Transverse colon (tissue), 4 donors: ENCODE measurements around the gene PRKAR1A. TPM values are rescaled to one million over a fixed set of nuclear protein-coding genes. Genes with fewer than 3 reads are reported as not detected.

Experiments
- DNase-seq: peaks from one replicate; pipeline ENCODE4 v3.0.0-alpha.2; 2019
- H3K27ac ChIP-seq, 4 donors: fragments of 200-600 bp; sonication (generic); 2 replicates each; pipeline ENCODE4 v1.5.1; 2016 to 2018; ENCODE audit warnings: inconsistent platforms in 4 of 4
- H3K27me3 ChIP-seq: fragments of 200-600 bp; sonication (generic); 2 replicates; pipeline ENCODE4 v1.5.1; 2017; ENCODE audit warnings: inconsistent platforms
- H3K36me3 ChIP-seq, 4 donors: fragments of 200-600 bp; sonication (generic); 2 replicates each; pipeline ENCODE4 v1.5.1; 2017 to 2019; ENCODE audit warnings: inconsistent platforms in 4 of 4
- H3K4me1 ChIP-seq, 4 donors: fragments of 200-600 bp; sonication (generic); 2 replicates each; pipeline ENCODE4 v1.5.1; 2017 to 2020; ENCODE audit warnings: inconsistent platforms in 4 of 4
- H3K4me3 ChIP-seq, 4 donors: fragments of 200-600 bp; sonication (generic); 1 replicate in 1 of 4; 2 replicates in 3 of 4; pipeline versions ENCODE4 v1.5.1 to v1.6.1; 2017 to 2019; ENCODE audit warnings: inconsistent platforms in 4 of 4
- H3K9me3 ChIP-seq, 2 donors: fragments of 200-600 bp; sonication (generic); 2 replicates each; pipeline ENCODE4 v1.5.1; 2017 to 2019; ENCODE audit warnings: inconsistent platforms in 2 of 2
- CTCF ChIP-seq, 5 experiments: fragments of 200-600 bp in 3 of 5; fragments of 450-650 bp in 2 of 5; sonication (generic) in 3 of 5; IDR thresholded peaks; 1 replicate in 2 of 5; 2 replicates in 3 of 5; pipeline ENCODE4 v1.5.1; 2016 to 2017; ENCODE audit warnings: antibody characterized with exemption in 5 of 5, inconsistent platforms in 3 of 5, mild to moderate bottlenecking in 2 of 5, moderate library complexity in 1 of 5
- EP300 ChIP-seq: sonication (generic); formaldehyde crosslinking; IDR thresholded peaks from one replicate; pipeline ENCODE4 v1.6.1; 2017; ENCODE audit warnings: antibody characterized with exemption, low read depth
- POLR2A ChIP-seq: fragments of 450-650 bp; IDR thresholded peaks from one replicate; pipeline ENCODE4 v1.6.1; 2016; ENCODE audit warnings: antibody characterized with exemption, mild to moderate bottlenecking, moderate library complexity
- POLR2AphosphoS5 ChIP-seq, 3 donors: sonication (generic); formaldehyde crosslinking; IDR thresholded peaks; one replicate each; pipeline ENCODE4 v1.6.1; 2016; ENCODE audit warnings: antibody characterized with exemption in 3 of 3
- WGBS, 2 donors: methylation state at CpG; one replicate each; pipeline ENCODE4 v1.1.5; 2018; ENCODE audit warnings: low coverage in 1 of 2; 5-methylcytosine and 5-hydroxymethylcytosine counted together
- in situ Hi-C, 4 donors: fragments of 200-750 bp; cut with MboI; loops; one replicate each; pipeline versions ENCODE4 v1.15.0 to v1.15.1; 2017; ENCODE audit warnings: low sequenced_read_pairs in 3 of 4, low pct_ligation_motif_present in 1 of 4, low pct_unique_long_range_greater_than_20kb in 1 of 4
- intact Hi-C: fragments of 100-400 bp; cut with DNase I; formaldehyde crosslinking; loops from one replicate; pipeline ENCODE4 v1.15.1; 2023; ENCODE audit warnings: low total_unique reads
- total RNA-seq, 4 donors: library from RNA; depleted of rRNA; stranded (reverse); fragments of >200 nt; gene quantifications; one replicate each; pipeline ENCODE4 v1.1.0, GENCODE V29; 2016

PRKAR1A gene
- total RNA-seq, 4 donors from 2014 or later: 93.9 to 223 (median 160) TPM

- no peak overlapping the region for H3K27ac ChIP-seq
- peaks cover 0 to 92% (median 44%) of the 10 kb centered on the region in 4 donors for H3K36me3 ChIP-seq
Observed at GRCh38 chr17:68526548-68526947, 14.3 kb downstream of the PRKAR1A start.

GRCh38 chr17:68527314-68527713 is 15.1 kb downstream of the PRKAR1A start:
- intact Hi-C loops (no loop called here), in situ Hi-C loops (loop anchor here in 3 of 4 donors (25.0 kb wide), 1 partner anchor 710 kb away; the partner anchor contains the start of gene ABCA10 (in 3 of the 3))
- Histone ChIP-seq H3K9me3 (no peaks in the 10 kb centered on the region), H3K4me1 (no peaks in the 10 kb centered on the region), H3K36me3 (peaks cover 0 to 97% (median 48%) of the 10 kb centered on the region in 4 donors), H3K27ac (no peak overlapping the region), H3K27me3 (no peaks in the 10 kb centered on the region), H3K4me3 (no peak overlapping the region)
- TF ChIP-seq POLR2AphosphoS5 (IDR thresholded peaks at IDR 0.05) (no peak), EP300 (no peak), POLR2A (no peak), CTCF (IDR thresholded peaks at IDR 0.05) (no peak)
- WGBS, 2 donors: 60 to 69% methylated on average over 4 of the region's 4 CpGs
- DNase-seq: no peak

More at GRCh38 chr17:68526548-68526947, 14.3 kb downstream of the PRKAR1A start:
- no peak for DNase-seq
- intact Hi-C loops (no loop called here), in situ Hi-C loops (loop anchor here in 3 of 4 donors (25.0 kb wide), 1 partner anchor 711 kb away; the partner anchor contains the start of gene ABCA10 (in 3 of the 3))
- Histone ChIP-seq H3K4me1 (no peaks in the 10 kb centered on the region), H3K4me3 (no peak overlapping the region), H3K27me3 (no peaks in the 10 kb centered on the region), H3K9me3 (no peaks in the 10 kb centered on the region)
- TF ChIP-seq POLR2AphosphoS5 (IDR thresholded peaks at IDR 0.05): no peak
- TF ChIP-seq EP300: no peak
- TF ChIP-seq POLR2A: no peak
- no peak for TF ChIP-seq CTCF (IDR thresholded peaks at IDR 0.05)
- WGBS, 2 donors: 76 to 85% methylated on average over 3 of the region's 3 CpGs

GRCh38 chr17:68531252-68531651 is 19.0 kb downstream of the PRKAR1A start:
- H3K36me3 ChIP-seq: peaks cover 0 to 72% (median 34%) of the 10 kb centered on the region in 4 donors
- no peaks in the 10 kb centered on the region for H3K4me1 ChIP-seq
- H3K9me3 ChIP-seq: no peaks in the 10 kb centered on the region
- no peak for DNase-seq
- no peak overlapping the region for H3K27ac ChIP-seq
- 89 to 92% methylated on average over 4 of the region's 4 CpGs for WGBS, 2 donors
- TF ChIP-seq EP300: no peak
- no peak for TF ChIP-seq POLR2AphosphoS5 (IDR thresholded peaks at IDR 0.05)
- TF ChIP-seq POLR2A: no peak
- TF ChIP-seq CTCF (IDR thresholded peaks at IDR 0.05): no peak
- no peaks in the 10 kb centered on the region for H3K27me3 ChIP-seq
- in situ Hi-C loops: loop anchor here in 3 of 4 donors (10.0 to 25.0 kb wide), 3 partner anchors 224 to 706 kb away; partner anchors contain the start of gene ABCA10 (in 3 of the 3)
- intact Hi-C loops: no loop called here
- H3K4me3 ChIP-seq: no peak overlapping the region

GRCh38 chr17:68532826-68533225 is 20.6 kb downstream of the PRKAR1A start:
- TF ChIP-seq EP300 (no peak), CTCF (IDR thresholded peaks at IDR 0.05) (no peak), POLR2AphosphoS5 (IDR thresholded peaks at IDR 0.05) (no peak), POLR2A (no peak)
- Histone ChIP-seq H3K36me3 (peaks cover 0 to 66% (median 32%) of the 10 kb centered on the region in 4 donors), H3K27ac (no peak overlapping the region), H3K4me1 (no peaks in the 10 kb centered on the region), H3K9me3 (no peaks in the 10 kb centered on the region), H3K27me3 (no peaks in the 10 kb centered on the region), H3K4me3 (no peak overlapping the region)
- no peak for DNase-seq
- in situ Hi-C loops: loop anchor here in 3 of 4 donors (10.0 to 25.0 kb wide), 3 partner anchors 222 to 704 kb away; partner anchors contain the start of gene ABCA10 (in 3 of the 3)
- intact Hi-C loops: no loop called here
- WGBS, 2 donors: 87 to 90% methylated on average over 3 of the region's 3 CpGs
